ENCODE results near the gene SEH1L. TPM values are rescaled to one million over a fixed set of nuclear protein-coding genes. Genes with fewer than 3 reads are reported as not detected.
A peak's percentile ranks its signal among the peaks of the same experiment; 100 is the strongest.

SEH1L gene
- polyA plus RNA-seq, 1 donor from 2014 or later, result 11.5 TPM

DNA sequence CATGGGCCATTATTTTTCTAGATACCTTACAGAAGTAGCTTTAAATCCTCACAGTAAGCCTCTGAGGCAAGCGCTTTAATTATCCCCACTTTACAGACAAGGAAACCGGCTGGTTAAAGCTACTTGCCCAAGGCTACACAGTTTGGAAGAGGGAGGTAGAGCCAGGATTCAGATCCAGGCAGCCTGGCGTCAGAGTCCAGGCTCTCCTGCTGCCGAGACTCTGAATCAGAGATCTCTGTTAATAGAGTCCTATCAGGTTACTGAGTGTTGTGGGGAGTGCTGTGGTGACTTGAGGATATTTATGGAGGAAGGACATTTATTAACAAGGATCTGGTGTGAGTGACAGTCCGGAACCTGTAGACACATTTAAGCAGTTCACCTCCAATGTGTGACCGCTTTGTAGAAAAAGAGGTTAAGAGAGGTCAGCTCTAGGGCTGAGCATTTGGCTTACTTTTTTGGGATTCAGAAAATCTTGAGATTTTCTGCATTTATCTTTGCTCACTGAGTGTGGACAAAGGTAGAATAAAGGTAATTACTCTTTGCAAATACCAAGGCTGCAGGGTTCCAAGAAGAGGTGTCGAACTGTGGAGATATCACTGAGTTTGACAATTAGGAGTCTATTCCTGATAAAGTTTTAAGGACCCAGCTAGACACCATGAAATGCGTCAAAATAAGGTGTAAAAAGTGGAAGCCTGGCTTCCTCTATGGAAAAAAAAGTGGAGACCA, 41.7 kb downstream of the SEH1L start:
- Histone ChIP-seq H3K4me2 (ENCODE audit: low read length) (no peak overlapping the region), H3K27me3 (ENCODE audit: insufficient read depth, low read depth, low read length) (no peaks in the 10 kb centered on the region), H3K27ac (ENCODE audit: low read length) (no peak overlapping the region), H3K36me3 (ENCODE audit: insufficient read depth, low read length) (no peaks in the 10 kb centered on the region), H3K4me3 (ENCODE audit: low read length) (no peak overlapping the region), H3F3A (ENCODE audit: insufficient read depth, low read length, poor library complexity, severe bottlenecking) (no peaks in the 10 kb centered on the region), H3K79me2 (replicated peaks; ENCODE audit: insufficient read depth, low read length) (peaks cover 28% of the 10 kb centered on the region), H4K20me1 (ENCODE audit: insufficient read depth) (no peaks in the 10 kb centered on the region), H3K9me2 (ENCODE audit: insufficient read depth, low read length) (no peaks in the 10 kb centered on the region), H3K9ac (ENCODE audit: low read length) (no peak overlapping the region), H3K9me3 (ENCODE audit: low read length) (no peaks in the 10 kb centered on the region), H2AFZ (ENCODE audit: low read depth, low read length) (no peak overlapping the region)
- TF ChIP-seq MXI1 (conservative IDR thresholded peaks at IDR 0.05; ENCODE audit: poor library complexity, severe bottlenecking) (no peak), EZH2 (IDR thresholded peaks at IDR 0.05; ENCODE audit: borderline replicate concordance, insufficient read depth, low read length, poor library complexity, severe bottlenecking) (no peak), EP300 (conservative IDR thresholded peaks at IDR 0.05; ENCODE audit: poor library complexity, severe bottlenecking) (no peak)

DNA sequence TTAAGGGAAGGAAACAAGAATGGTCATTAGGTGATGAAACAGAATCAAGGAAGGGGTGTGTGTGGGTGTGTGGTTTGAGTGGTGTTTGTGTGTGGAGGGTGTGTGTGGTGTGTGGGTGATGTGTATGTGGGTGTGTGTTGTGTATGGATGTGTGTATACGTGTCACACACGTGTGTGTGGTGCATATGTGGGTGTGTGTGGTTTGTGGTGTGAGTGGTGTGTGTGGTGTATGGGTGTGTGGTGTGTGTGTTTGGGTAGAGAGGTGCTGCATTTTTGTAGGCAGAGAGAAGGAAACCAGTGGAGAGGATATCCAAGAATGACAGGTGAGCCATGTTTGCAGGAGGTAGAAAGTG, 42.3 kb downstream of the SEH1L start:
- Histone ChIP-seq H3K4me3 (ENCODE audit: low read length) (peak overlapping the region; percentile 93), H4K20me1 (ENCODE audit: insufficient read depth) (no peaks in the 10 kb centered on the region), H3K9me3 (ENCODE audit: low read length) (no peaks in the 10 kb centered on the region), H3K9ac (ENCODE audit: low read length) (no peak overlapping the region), H3K79me2 (replicated peaks; ENCODE audit: insufficient read depth, low read length) (peaks cover 32% of the 10 kb centered on the region), H3K9me2 (ENCODE audit: insufficient read depth, low read length) (no peaks in the 10 kb centered on the region), H3K36me3 (ENCODE audit: insufficient read depth, low read length) (no peaks in the 10 kb centered on the region), H3K27ac (ENCODE audit: low read length) (no peak overlapping the region), H3K27me3 (ENCODE audit: insufficient read depth, low read depth, low read length) (no peaks in the 10 kb centered on the region), H3F3A (ENCODE audit: insufficient read depth, low read length, poor library complexity, severe bottlenecking) (no peaks in the 10 kb centered on the region), H2AFZ (ENCODE audit: low read depth, low read length) (no peak overlapping the region), H3K4me2 (ENCODE audit: low read length) (no peak overlapping the region)
- TF ChIP-seq MXI1 (conservative IDR thresholded peaks at IDR 0.05; ENCODE audit: poor library complexity, severe bottlenecking) (no peak), EP300 (conservative IDR thresholded peaks at IDR 0.05; ENCODE audit: poor library complexity, severe bottlenecking) (no peak), RAD21 (conservative IDR thresholded peaks at IDR 0.05) (no peak), TAF1 (IDR thresholded peaks at IDR 0.05; ENCODE audit: low read depth) (no peak), SMC3 (conservative IDR thresholded peaks at IDR 0.05; ENCODE audit: poor library complexity) (no peak), POLR2AphosphoS5 (IDR thresholded peaks at IDR 0.05) (no peak), EZH2 (IDR thresholded peaks at IDR 0.05; ENCODE audit: borderline replicate concordance, insufficient read depth, low read length, poor library complexity, severe bottlenecking) (no peak)
- TF ChIP-seq, protein P1, sequence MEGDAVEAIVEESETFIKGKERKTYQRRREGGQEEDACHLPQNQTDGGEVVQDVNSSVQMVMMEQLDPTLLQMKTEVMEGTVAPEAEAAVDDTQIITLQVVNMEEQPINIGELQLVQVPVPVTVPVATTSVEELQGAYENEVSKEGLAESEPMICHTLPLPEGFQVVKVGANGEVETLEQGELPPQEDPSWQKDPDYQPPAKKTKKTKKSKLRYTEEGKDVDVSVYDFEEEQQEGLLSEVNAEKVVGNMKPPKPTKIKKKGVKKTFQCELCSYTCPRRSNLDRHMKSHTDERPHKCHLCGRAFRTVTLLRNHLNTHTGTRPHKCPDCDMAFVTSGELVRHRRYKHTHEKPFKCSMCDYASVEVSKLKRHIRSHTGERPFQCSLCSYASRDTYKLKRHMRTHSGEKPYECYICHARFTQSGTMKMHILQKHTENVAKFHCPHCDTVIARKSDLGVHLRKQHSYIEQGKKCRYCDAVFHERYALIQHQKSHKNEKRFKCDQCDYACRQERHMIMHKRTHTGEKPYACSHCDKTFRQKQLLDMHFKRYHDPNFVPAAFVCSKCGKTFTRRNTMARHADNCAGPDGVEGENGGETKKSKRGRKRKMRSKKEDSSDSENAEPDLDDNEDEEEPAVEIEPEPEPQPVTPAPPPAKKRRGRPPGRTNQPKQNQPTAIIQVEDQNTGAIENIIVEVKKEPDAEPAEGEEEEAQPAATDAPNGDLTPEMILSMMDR (IDR thresholded peaks at IDR 0.05; ENCODE audit: poor library complexity, severe bottlenecking), result no peak
- TF ChIP-seq, protein P2, sequence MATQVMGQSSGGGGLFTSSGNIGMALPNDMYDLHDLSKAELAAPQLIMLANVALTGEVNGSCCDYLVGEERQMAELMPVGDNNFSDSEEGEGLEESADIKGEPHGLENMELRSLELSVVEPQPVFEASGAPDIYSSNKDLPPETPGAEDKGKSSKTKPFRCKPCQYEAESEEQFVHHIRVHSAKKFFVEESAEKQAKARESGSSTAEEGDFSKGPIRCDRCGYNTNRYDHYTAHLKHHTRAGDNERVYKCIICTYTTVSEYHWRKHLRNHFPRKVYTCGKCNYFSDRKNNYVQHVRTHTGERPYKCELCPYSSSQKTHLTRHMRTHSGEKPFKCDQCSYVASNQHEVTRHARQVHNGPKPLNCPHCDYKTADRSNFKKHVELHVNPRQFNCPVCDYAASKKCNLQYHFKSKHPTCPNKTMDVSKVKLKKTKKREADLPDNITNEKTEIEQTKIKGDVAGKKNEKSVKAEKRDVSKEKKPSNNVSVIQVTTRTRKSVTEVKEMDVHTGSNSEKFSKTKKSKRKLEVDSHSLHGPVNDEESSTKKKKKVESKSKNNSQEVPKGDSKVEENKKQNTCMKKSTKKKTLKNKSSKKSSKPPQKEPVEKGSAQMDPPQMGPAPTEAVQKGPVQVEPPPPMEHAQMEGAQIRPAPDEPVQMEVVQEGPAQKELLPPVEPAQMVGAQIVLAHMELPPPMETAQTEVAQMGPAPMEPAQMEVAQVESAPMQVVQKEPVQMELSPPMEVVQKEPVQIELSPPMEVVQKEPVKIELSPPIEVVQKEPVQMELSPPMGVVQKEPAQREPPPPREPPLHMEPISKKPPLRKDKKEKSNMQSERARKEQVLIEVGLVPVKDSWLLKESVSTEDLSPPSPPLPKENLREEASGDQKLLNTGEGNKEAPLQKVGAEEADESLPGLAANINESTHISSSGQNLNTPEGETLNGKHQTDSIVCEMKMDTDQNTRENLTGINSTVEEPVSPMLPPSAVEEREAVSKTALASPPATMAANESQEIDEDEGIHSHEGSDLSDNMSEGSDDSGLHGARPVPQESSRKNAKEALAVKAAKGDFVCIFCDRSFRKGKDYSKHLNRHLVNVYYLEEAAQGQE (IDR thresholded peaks at IDR 0.05; ENCODE audit: borderline replicate concordance), result no peak

Data from neural cell (in vitro differentiated cells).